Activated CD8-positive, alpha-beta memory T cell treated with anti-CD3 and anti-CD28 coated beads for 48 hours (primary cell): ENCODE results near the gene ARL15.

ENCODE experiments used
- DNase-seq, 3 experiments: peaks; one replicate each; pipeline ENCODE4 v3.0.0-alpha.2; 2020; ENCODE audit warnings: low read depth in 2 of 3, low spot score in 2 of 3

Gene ARL15

DNA sequence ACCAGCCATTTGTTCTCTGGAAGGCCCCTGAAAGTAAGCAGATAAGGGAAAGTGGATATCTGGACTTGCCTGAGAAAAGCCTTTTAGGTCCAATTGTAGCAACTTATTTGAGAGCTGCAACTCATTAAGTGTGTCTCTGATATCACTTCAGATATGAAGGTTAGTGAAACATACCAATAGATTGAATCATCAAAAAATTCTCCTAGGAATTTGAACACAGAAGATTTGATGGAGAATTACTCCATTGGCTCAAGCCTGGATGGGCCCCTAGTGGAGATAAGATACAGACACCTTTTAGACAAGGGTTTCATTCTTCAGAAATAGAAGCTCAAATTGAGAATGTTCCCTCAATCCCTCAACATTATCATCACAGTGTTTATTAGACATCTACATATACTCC lies 393.3 kb downstream of the ARL15 start:
- DNase-seq = no peak

DNA sequence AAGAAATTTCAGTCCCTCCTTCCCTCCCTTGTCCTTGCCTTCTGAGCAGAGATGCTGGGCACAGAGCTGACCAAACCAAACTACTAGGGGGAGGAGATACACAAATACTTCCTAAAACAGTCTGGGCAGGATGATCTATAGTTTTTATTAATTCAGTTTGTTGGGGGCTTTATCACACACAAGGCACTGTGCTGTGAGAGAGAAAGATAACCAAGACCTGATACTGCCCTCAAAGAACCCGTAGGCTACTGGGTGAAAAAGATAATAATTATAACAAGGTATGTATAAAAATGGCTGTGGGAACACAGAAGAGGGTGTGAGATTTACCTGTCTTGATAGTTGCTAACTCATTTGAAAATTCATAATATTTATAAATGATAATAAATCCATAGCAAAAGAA lies 395.3 kb downstream of the ARL15 start:
- no peak for DNase-seq

DNA sequence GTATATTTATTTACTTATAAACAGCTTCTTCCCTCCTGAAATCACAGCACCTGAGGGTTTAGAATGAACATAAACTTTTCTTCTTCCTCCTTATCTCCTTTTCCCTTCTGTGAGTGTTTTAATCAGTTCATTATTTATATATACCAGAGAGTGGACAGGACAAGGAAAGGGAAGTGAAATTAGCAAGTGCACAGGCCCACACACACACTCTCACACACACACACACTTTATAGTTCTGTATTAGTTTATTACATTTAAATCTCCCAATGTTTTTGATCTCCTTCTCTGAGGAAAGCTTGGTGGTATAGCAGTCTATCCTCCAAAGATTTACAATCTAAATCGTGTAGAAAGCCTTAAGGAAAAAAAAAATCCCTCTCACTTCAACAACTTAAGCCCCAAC lies 396.4 kb downstream of the ARL15 start:
- DNase-seq = no peak

DNA sequence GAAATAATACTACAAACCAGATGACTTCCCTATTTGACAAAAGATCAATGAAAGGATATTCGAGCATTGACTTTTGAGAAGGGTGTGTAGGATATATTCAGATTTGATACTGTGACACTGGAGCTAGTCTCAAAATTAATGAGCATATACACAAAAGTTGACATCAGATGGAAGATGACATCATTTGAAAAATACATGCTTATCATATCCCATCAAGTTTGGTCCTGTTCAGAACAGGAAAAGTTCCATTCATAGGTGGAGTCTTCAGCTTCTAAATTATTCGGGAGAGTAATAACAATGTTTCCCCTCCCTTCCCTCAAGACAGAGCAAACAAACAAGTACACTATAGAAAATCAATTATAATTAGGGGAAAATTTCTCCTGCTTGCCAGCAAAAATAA lies 401.6 kb downstream of the ARL15 start:
- DNase-seq = no peak

DNA sequence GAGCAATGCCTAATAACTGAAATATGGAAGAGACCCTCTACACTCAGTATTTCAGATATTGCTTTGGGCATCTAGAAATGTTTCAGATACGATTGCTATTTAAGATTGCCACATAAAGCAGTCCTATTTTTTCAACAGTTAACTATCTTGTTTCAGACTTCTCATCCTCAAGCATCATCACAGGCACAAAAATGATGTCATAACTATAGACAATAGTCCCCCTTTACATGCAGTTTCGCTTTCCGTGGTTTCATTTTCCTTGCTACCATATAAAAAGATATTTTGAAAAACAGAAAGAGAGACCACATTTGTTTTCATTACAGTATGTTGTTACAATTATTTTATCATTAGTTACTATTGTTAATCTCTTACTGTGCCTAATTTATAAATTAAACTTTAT lies 402.5 kb downstream of the ARL15 start:
- no peak for DNase-seq

DNA sequence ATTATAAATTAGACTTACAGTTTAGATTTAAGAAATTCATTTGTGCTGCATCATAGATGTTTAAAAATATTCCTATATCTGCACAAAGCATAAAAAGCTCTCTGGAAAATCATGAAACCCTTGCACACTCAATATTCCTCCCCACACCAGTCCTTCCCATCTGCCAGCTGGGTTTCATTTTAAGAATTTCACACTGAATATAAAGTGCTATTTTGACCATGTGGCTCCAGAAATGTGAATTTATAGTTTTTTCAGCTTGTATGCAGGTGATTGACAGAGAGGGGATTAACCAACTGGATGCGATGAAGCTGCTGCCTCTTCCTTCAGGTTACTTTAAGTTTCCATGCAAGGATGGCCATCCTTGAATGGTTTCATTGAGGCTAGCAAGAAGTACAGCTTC lies 403.6 kb downstream of the ARL15 start:
- DNase-seq = no peak

DNA sequence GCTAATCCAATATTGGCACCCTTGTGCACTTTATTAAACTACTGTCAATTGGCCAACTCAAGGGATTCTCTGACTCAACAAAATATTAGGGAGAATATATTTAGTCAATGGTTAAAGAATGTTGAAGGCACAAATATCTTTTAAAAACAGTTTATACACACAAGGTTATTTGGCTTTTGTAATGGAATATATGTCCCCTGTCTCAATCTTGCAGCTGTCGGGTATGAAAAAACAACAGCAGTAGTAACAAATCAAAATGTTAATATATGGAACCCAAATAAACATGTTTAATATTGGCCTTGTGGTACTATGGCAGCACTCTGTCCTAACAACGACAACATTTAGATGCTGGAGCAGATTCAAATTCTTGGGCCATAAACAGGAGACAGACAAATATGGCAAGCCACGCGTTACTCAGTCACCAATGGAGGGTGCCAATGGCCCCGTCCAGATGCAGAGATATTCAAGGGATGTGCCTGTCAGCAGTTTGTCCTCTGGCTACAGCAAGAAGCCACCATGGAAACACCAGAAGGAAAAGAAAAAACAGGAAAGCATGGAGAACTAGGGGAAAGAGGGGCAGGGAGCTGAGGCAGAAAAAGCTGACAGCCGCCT lies 408.0 kb downstream of the ARL15 start:
- no peak for DNase-seq

DNA sequence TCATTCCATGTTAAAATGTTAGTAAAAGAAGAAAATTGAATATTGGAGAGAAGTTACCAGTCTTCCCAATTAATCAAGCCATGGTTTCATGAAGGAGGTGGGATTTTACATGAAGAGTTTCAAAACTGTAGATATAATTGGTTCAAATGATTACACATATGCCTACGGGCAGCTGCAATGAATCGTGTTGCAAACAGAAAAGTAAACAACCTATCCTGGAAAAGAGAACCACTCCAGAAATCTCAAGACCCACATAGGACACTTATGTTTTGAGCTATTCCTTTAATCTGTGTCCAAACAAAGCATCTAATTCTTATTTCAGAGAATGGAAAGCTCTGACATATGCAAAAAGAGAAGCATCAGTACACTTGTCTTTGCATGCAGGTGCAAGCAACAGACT lies 409.7 kb downstream of the ARL15 start:
- DNase-seq = no peak

DNA sequence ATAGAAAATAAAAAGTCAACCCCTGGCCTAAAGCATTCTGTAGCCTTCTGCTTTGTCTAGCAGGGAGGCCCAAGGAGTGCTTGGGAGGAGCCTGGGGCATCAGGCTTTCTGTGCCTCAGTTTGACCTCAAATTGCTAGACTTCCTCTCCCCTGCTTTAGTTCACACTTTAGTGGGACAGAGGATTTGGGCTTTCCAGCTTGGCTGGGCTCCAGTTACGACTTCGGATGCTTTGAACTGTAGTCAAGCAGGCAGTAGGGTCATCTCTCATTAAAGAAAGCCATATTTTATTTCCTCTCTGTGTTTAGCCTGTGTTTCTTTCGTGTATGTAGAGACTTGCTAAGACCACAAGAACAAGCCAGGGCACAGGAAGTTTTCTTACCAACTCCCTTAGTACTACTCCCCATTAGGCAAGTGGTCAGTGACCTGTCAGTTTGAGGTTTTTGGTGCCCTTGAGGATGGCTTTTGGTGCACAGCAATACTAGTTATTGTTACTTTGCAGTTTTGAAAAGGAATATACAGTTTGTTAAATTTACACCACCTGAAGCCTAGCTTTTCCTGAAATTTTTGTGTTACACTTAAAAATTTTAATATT lies 415.2 kb downstream of the ARL15 start:
- DNase-seq = no peak

DNA sequence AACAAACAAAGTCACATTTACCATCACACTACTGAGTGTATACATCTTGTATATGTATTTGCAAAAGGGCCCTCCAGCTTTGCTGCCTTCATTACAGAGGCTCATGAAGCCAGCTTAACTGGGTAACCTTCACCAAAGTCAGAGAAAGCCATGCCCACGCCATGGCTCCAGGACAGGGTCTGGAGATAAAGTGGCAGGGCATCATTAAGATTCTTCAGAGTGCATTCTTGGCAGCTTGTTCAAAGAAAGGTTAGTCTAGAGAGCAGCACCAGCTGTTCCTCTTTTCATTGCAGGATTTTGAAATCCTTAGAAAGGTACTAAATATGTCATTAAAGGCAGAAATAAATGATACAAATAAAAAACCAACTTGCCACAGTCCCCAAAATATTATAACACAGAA lies 416.7 kb downstream of the ARL15 start:
- no peak for DNase-seq

DNA sequence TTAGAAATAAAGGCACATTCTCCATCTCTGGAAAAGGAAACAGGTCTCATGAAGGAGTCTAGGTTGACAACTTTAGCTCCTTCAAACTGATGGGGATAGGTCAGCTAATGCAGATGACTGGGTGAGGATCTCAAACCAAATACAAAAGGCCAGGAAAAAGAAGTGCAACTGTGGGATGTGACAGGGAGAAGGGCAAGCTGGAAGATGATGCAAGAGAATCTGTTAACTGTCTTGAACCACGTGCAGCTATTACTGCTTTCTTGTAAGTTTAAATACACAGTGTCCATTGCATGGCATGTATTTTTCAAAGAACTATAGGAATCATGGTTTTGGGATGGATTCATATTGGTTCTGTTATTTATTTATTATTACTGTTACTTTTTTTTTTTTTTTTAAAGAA lies 418.1 kb downstream of the ARL15 start:
- DNase-seq = no peak

DNA sequence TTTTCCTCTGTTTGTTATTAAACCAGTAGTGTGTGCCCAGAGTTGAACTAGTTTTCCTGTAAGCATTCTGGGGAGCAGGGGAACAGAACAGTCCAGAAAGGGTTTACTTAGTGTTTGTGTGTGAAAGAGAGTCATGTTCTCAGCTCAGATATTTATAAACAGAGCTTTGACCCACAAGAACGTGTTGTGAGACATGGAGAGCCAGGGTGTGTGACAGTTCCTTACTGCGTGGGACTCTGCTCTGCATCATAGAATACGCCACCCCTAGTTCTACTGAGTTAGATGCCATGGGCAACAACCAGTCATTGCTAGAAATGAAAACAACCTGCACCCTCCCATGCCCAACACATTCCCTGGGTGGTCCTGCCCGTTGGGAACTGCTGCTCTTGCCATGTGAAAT lies 419.2 kb downstream of the ARL15 start:
- DNase-seq = no peak

DNA sequence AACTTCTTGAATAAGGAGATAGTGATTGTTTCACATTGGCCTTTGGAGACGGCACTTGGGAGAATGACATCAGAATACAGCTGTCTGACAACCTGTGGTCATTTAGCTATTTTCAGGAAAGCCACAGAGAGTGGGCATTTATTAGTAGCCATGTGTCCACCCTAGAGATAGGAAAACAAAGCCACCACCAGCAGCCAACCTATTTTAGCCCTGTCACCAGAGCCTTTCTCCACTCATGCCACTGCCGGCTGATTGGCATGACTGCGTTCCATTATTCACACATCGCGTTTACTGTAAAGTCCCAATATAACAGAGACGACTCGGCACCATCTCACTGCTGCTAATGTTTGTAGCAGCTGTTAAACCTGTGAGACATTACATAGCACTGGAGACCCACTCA lies 419.9 kb downstream of the ARL15 start:
- DNase-seq = no peak

DNA sequence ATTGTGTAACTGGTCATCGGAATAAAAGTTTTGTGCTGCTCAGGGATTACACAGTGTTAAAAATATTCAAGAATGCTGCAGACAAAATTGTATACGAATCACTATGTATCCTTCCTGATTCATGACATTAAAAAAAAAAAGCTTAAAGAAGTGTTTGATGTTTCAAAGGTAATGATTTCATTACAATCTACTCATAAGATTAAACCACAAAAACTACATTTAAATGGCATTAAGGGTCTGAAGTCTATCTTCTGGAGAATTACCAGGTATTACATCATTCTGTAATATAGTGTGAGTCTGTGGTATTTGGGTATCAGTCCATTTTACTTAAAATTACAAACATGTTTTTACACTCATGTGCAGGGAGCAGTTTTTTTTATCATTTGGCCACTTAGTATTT lies 425.5 kb downstream of the ARL15 start:
- no peak for DNase-seq

DNA sequence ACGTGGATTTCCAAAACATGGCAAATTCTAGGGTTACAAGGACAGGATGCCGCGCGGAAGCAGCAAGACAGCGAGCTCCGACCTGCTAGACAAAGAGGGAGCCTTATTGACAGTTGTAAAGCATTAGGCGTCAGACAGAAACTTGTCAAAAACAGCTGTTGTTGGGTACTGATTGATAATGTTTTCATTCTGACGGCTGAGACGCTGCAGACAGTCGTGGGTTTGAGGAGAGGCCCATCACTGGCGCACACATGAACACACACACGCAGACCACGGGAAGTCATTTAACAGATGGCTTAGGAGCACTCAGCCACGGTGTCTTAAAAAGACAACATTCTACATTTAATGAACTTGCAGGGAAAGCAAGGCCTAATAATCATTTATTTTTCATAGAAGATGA lies 426.0 kb downstream of the ARL15 start:
- DNase-seq = no peak

DNA sequence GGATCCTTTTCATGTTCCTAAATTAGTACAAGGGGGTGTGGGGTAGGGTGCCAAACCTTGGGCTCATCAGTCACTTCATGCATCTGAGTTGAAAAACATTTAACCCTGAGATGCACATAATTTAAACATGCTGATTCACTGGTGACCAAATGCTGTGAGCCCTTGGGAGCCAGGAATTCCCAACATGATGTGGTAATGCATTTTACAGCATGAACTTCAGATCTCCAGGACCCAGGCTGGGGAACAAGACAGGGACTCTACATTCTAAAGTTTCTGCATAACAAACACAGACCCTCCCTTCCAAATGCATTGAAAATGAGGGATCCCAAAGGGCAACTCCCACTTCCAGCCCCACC lies 427.7 kb downstream of the ARL15 start:
- no peak for DNase-seq

DNA sequence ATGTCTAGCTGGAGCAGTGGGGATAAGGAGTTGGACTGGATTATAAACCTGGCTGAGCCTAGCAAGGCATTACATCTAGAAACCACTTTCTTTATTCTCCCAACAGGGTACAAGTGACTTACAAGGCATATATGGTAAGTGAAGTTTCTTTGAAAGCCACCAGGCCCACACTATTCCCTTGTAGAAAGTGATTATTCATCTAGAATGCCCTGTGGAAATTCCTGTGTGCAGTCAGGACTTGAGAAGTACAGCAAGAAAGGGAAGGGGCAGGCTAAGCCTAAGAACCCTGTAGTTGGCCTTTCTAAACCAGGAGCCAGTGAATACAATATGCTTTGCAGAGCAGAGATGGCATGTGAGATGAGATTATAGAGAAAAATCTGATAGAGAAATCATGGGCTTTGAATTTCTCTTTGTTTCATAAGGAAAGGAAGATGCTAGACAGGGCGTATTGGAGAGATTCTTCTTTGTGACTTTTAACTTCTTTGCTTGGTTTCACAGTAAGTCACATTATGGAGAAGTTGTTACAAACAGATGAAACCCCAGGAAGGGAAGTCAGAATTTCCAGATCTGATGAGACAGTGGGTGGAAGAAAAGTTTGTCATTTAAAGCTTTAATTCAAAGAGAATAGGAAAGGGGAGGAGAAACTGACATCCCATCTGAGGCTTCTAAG lies 428.2 kb downstream of the ARL15 start:
- DNase-seq = no peak

DNA sequence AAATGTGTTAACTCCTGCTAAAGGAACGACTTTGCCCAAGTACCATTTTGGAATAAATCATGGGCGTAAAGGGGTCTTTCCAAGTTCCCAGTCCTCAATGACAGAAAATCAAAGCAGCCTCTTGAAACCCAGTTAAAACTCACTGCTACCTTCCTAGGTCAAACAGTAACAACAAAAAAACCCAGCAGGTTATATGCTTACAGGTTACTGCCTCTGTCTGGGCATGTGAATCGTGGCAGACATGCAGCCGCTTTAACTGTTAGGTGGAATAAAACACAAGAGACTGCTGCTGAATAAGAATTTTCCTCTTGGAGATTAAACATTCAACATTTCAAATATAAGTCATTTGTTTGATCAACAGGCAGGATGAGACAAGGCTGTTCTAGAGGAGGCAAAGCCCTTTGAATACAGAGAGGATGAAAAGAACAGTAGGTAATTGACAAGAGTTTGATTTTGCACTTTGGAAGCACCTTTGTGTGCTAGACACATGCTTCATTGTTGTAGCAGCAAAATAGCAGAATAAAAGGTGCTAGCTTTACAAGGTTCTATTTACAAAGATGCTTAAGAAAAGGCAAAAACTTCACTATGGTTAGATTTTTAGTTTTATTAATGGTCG lies 430.6 kb downstream of the ARL15 start:
- DNase-seq = no peak

DNA sequence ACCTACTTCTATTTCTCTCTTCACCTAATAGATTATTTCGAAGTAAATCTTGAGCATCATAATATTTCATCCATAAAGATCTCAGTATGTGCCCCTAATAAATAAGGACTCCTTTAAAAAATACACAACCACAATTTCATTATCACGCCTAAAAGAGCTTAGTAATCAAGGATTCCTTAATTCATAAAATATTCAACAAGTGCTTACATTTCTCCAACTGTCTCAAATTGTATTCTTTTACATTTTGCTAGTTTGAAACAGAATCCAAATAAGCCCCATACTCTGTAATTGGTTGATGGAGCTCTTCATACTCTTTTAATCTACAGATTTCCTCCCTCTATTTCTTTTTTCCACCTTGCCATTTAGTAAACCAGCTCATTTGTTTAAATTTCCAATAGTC lies 432.4 kb downstream of the ARL15 start:
- DNase-seq = no peak

DNA sequence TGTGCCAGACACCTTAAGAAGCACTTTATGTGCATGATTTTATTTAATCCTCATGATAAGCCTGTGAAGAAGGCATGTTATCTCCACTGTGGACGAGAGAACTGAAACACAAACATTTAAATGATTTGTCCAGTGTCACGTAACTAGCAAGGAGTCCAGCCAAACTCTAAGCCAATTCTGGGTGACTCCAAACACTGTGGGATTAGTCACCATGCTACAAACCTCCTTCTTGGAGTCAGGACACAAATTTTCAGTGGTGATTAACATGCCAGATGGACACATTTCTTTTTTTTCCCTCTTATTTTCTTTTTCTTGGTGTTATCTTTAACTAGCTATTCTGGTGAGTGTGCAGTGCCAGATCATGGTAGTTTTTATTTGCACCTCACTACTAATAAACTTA lies 433.1 kb downstream of the ARL15 start:
- DNase-seq = no peak

DNA sequence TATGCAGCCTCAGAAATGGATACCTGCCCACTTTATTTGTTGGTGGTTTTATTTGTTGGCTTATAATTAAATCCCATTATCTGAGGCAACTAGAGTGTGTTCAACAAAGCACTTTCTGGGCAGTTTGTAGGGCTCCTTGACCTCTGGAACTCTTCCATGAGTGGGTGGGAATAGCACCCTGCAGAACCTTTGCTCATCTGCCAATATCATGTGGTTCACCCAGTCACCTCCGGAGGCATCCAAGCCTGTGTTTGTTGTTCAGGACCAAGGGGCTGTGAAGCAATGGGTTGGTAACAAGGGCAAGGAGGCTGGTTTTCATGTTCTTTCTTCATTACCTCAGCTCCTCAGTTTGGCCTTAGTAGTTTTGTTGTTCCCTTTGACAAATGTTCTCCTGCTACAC lies 436.0 kb downstream of the ARL15 start:
- DNase-seq = no peak

DNA sequence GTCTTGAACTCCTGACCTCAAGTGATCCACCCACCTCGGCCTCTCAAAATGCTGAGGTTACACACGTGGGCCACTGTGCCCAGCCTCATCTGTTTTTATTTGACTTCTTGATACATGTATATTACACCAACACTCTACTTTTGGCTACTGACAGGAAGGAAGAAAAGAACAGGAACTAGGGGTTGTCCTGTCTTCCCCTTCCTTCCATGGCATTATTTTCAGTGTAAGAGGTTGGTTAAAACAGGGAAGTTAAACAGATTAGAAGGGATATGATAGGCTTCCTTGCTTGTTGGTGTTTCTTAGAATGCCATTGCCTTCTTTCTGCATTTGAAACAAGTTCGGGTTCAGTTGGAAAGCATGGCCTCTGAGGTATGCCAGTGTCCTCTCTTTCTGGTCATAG lies 437.1 kb downstream of the ARL15 start:
- no peak for DNase-seq

DNA sequence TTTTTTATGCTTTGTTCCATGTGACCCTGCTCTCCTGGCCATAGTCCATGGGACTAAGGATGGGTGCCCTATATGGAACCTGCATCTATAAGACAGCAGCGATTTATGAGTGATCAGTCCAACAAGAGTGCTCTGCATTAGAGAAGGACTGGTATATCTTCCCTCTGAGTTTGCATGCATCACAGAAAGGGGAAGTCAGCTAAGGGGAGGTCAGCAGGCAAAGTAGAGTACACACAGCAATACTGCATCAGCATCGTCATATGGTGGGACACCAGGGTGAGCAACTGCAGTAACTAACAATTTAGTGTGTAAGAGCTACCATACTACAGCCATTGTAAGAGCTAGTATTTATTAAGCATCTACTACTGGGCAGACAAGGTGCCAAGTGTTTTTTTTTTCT lies 438.6 kb downstream of the ARL15 start:
- no peak for DNase-seq
